Hematopoietic multipotent progenitor cell treated with erythropoietin and hydrocortisone succinate and interleukin-3 and kit ligand, for 15 days (in vitro differentiated cells): Measurements from ENCODE around the gene ZNF831.

Experiments used
- DNase-seq: peaks from one replicate; pipeline ENCODE4 v3.0.0-alpha.2; 2015; ENCODE audit warnings: low spot score

ZNF831 gene

DNA sequence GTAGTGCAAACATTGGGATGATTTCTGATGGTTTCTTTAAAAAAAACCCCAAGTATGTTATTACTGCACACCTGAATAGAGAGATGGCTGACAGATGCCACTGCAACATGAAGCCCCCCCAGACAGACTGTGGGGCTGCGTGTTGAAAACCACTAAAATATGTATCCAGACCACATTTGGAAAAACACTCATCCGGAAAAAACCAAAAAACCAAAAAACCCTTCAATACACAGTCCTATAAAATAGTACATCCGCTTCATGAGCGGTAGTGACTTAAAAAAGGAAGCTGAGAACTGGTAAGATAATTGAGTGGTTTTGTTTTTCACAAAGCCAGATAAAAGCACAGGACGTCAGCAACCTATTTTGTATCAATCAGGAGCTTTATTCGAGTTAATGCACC, 89.7 kb downstream of the ZNF831 start:
- DNase-seq: no peak

DNA sequence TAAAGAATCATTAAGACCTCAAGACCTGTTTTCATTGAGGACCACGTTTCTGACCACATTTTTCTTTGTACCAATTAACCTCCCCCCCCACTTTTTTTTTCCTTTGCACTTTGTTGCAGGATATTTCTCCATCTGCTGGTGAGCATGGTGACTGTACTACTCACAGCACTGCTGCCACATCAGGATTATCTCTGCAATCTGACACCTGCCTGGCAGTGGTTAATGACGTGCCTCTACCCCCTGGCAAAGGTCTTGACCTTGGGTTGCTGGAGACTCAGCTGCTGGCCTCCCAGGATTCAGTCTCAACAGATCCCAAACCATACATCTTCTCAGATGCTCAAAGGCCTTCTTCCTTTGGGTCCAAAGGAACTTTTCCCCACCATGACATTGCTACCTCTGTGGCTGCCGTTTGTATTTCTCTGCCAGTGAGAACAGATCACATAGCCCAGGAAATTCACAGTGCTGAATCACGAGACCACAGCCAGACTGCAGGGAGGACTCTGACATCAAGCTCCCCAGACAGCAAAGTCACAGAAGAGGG, 90.2 kb downstream of the ZNF831 start:
- no peak for DNase-seq

DNA sequence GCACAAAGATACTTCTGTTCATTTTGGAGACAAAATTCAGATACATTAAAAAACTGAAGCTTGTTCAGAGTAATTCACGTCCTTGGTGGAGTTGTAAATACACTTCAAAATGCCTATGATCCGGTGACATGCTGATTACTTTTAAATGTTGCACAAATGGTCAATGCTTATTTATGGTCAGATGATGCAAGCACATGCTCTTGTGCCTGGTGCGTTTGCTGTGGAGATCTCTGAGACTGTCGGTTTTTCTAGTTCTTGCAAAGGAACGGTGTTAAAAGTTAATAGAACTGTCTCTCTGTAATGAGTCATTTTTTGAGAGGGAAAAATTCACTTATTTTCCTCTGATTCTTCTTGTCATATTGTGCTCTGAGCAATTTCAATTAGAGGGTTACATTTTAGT, 91.6 kb downstream of the ZNF831 start:
- DNase-seq: no peak

DNA sequence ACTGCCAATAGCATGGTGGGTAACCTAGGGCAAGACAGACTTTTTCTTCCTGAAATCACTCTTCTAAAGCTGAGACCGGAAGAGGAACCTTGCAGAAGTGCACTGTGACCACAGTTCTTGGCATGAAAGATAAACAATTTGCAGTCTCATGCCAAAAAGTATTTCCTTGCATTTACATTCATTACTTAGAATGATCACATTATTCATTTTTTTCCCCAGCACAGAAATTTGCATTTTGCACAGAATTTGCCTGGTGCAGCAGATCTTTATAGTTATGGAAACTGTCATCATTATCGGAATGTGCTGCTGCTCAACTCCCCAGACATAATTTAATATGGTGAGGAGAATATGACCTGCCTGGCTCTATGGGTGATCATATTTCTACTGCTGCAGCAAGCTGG, 94.6 kb downstream of the ZNF831 start:
- no peak for DNase-seq

DNA sequence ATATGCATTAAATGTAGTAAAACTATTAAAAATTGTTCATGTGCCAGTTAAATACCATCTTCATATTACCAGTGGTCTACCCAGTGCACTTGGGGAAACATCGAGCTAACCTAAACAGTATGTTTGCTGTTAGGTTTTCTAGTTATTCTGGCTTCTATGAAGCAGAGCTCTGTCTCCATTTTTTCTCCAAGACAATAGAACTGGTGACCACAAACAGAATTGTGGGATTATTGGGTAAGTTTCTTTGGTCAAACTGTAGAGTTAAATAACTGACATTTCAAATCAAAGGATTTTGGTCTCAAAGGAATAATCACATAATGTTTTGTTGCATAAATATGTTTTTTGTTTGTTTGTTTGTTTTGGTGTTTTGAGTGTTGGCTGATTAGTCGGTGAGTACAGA, 96.3 kb downstream of the ZNF831 start:
- DNase-seq: no peak

DNA sequence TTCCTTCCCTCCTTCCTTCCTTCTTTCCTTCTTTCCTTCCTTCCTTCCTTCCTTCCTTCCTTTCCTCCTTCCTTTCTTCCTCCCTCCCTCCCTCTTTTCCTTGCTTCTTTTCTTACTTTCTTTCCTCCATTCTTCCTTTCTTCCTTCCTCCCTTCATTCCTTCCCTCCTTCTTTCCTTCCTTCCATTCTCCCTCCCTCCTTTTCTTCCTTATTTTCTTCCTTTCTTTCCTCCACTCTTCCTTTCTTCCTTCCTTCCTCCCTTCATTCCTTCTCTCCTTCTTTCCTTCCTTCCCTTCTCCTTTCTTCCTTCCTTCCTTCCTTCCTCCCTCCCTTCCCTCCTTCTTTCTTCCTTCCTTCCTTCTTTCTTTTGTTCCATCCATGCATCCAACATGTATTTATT, 101.7 kb downstream of the ZNF831 start:
- no peak for DNase-seq

DNA sequence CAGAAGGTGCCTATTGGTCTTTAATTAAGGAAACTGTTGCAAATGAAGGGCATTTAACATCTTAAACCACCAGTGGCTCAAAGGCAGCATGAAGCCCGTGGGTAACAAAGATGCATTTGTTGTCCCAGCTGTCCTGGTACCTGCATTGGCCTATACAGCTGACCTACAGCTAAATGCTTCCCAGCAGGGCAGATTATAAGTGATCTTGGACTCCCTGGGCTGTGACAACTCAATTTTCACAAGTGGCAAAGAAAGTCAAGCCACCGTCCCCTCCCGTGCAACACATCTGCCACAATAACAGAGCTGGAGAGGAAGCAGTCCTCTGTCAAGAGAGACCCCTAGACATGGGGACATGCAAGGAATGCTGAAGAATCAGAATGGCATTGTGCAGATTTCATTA, 105.2 kb downstream of the ZNF831 start:
- no peak for DNase-seq

DNA sequence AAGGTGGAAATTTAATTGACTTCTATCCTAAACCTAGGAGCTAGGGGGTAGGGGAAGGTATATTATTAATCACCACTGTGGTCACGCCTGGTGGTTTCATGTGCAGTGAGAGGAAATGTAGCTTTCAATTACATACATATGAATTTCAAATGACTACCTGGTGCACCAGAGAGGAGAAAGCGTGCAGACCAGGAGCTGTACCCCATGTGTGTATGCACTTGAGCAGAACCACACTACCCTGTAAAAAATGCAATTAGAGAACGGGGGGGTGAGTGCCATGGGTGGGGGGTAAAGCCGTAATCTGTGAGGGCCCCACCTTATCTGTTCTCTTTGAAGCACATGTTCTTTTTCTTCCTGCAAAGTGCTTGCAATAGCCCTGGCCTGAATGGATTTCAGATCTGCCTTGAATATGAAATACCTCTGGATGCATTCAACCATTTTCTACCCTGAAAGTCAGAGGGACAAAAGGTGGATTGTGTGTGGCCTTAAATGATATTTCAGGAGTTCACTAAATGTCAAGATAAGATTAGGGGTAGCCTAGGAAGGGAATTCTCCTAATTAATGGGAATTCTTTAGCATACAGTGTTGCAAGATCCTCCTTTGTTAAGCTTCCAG, 105.9 kb downstream of the ZNF831 start:
- DNase-seq: no peak

DNA sequence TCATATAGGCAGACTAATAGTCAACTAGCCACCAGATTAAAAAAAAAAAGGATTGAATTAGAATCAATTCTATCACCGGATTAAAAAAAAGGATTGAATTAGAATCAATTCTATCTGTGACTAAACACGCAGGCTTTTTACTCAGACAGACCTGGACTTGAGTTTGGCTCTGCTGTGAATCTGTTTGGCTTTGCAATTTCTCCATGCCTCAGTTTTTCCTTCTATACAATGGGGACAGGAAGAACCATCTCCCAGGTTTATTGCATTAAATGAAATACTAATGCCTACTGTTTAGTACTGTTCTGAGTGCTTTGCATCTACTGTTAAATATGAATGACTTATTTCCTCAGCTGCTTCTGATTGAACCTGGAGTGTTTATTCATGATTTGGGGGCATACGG, 106.8 kb downstream of the ZNF831 start:
- DNase-seq: no peak

DNA sequence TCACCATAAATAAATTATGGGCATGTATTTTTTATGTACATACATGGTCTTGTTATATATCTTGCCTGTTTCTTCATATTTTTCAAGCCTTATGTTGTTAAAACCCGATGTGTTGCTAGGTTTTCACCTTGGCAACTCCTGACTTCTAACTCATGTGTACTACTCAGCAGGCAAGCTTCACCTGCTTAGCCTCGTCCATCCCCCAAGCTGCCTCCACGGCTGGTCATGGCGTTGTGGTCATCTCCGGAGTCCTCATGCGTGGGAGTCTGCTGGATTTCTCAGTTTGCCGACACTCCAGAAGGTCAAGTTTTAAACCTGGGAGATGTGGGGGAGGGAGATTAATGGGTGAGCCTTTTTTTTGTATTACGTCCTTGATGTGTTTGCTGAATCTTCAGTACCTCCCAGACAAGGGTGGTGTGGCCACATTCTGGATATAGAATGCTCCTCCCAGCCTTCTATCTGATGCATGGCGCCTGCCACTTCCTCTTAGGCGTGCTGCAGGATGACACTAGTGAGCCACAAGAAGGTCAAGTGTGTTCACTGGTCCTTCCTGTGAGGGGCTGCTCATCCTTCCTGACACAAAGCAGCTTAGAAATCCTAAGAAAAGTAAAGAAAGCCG, 110.2 kb downstream of the ZNF831 start:
- no peak for DNase-seq

DNA sequence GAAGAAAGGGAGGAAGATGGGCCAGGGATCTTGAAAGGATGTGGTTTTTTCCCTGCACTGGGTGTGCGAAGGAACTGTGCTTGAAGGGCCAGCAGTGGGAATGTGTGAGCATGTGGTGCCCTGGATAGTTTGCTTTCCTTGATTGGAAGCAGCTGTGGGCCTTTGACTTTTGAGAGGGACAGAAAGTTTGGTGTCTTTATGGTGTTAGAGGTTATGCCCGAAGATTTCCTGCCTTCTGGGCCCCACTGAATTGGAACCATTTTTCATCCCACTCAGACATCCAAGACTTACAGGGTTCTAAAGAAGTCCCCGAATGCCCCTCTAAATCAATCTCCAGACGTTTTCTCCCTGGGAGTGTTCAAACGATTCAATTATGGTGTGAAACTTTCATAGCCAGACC, 113.3 kb downstream of the ZNF831 start:
- DNase-seq: no peak

DNA sequence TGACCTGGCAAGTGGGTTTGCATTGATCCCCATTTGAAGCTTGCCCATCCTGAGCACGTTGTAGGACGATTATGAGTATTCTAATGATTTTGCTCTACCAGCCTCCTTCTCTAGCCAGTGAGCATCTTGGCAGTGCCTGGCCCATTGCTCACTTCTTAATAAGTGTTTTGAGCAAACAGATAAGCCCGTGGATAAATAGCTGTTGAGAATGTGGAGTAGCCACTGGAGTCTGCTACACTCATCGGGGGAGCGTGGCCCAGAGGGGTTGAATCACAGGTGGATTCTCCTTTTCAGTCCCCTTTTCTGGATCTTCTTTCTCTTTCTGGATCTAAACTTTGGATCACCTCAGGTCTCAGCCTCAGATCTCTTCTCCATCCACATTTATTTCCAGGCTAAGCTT, 120.8 kb downstream of the ZNF831 start:
- no peak for DNase-seq

DNA sequence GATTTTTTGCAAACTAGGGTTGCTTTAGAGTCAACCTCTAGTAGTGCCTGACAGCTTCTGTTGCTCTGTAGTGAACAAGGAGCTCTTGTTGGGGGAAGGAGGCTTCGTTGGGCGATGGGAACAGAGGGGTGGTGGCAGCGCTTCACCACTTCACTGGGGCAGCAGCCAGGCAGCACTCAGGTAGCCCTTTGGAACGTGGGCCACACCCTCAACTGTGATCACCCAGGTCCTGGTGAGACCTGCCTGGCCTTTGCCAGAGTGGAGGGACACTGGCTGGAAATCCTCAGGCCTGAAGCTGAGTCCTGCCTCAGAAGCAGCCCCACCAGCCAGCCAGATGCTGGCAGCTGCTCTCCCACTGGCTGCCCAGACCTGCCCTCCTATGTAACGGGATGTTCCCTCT, 126.4 kb downstream of the ZNF831 start:
- DNase-seq: no peak

DNA sequence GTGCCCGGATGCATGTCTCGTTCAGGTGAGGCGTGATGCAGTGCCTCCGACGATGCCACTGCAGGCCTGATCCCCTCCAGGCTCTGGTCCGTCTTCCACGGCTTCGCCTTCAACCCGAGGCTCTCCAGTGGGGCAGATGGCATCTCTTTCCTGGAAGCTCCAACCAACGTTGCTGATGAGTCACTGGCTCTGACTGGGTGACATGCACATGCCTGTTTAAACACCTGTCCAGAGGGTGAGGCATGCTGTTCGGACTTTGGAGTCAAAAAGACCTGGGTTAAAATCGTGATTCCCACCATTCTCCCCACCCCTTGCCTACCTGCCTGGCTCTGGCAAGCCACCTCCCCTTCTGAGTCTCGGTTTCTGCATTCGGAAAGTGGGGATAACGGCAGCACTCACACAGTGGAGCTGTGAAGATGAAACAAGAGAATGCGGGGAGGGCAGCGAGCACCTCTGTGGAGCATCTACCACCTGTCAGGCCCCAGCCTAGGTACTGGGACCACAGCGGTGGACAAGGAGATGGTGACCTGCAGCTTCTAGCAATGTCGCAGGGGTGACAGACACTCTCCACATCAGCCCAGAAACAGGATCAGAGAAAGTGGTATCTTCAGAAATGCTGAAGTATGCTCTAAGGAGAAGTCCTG, 128.2 kb downstream of the ZNF831 start:
- DNase-seq: no peak

DNA sequence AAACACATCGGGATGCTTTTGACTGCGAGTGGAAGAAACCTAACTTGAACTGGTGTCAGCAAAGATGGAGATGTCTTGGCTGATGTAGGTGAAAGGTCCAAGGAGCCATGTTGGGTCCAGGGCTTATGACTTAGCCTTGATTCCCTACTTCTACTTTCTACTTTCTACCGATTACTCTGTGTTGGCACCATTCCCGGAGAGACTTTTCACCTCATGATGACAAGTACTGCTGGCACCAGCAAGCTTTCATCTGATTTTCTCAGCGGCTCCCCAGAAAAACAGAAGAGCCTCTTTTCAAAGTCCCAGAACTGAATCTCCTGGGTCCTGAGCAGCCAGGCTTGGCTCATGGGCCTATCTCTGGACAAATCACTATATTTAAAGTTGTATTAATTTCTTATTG, 131.9 kb downstream of the ZNF831 start:
- DNase-seq: no peak

DNA sequence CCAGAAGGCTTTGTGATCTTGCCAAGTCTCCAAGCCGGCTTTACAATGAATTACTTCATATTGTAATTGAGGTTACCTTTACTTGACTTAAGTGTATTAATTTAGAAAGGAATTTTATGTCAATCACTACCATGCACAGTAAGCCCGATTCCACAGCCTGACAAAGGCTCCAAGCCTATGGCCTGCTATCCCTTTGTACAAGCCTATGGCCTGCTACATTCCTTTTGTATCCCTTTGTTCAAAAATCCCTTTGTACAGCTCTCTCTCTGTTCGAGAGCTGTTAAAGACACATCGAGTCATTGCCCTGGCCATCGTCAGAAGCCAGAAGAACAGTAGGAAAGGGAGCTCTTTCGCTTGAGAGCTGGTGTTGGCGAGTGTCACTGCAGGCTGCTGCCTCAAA, 134.1 kb downstream of the ZNF831 start:
- DNase-seq: no peak

DNA sequence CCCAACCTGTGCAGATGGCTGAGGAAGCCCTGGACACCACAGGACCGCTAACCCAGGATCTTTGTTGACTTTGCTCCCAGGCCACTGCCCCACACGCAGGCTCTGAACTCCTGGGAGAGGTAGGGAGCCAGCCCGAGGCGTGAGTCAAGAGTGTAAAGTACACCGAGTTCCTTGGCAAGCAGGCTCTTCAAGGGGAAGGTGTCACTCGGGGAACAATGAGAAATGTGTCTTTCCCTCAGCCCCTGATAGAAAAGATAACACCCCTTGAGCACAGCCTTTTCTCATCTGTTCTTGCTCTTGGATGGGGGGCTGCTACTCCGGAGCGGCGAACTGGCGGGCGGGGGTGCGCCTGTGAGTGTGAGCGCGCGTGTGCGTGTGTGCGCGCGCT, 136.3 kb downstream of the ZNF831 start:
- no peak for DNase-seq

DNA sequence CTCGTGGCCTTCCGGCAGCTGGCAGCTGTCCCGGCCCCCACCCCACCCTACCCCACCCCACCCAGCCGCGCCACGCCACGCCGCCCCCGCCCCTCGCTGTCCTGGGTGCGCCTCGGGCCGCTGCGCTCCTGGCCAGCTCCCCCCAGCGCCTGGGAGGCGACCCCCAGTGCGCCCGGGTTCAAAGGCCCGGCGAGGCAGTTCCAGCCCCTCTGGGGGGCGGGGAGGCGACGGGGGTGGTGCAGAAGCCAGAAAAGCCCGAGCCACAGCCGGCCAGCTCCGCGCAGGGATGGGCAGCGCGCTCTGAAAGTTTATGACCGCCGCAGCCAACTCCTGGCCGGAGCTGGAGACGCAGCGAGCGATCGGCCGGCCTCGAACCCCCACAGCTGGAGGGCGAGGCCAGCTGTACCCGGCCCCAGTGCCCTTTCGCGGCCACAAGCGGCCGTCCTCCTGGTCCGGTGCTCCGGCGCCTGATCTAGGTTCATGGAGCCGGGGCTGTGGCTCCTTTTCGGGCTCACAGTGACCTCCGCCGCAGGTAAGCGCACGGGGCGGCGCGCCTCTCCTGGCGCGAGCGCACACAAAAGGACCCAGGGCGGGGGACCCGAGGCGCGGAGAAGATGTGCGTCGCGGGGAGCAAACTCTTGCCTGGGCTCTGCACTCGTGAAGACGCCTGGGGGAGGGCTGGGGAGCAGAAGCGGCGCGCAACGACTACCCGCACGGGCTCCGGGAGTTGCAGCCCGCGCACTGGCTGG, 136.9 kb downstream of the ZNF831 start, which contains the start of gene EDN3:
TSS of gene EDN3 (plus strand) at position 279 of the 749 bp plus-strand sequence. CDS start at position 481, 202 bp downstream.
- DNase-seq: no peak

DNA sequence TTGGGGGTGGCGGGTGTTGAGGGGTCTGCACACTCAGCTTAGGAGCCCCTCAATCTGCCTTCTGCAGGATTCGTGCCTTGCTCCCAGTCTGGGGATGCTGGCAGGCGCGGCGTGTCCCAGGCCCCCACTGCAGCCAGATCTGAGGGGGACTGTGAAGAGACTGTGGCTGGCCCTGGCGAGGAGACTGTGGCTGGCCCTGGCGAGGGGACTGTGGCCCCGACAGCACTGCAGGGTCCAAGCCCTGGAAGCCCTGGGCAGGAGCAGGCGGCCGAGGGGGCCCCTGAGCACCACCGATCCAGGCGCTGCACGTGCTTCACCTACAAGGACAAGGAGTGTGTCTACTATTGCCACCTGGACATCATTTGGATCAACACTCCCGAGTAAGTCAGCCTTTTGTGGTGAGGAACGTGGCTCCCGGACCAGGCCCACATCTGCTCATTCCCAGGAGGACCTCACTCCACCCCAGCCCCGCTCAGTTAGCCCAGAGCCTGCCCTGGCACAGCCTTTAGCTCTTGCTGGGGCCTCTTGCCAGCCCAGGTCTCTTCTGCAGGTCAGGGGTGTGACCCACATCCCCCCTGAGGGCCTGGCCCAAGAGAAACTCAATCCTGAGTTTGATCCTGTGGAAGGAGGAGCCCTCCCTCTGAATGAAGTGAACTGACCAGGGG, 137.9 kb downstream of the ZNF831 start:
- no peak for DNase-seq

DNA sequence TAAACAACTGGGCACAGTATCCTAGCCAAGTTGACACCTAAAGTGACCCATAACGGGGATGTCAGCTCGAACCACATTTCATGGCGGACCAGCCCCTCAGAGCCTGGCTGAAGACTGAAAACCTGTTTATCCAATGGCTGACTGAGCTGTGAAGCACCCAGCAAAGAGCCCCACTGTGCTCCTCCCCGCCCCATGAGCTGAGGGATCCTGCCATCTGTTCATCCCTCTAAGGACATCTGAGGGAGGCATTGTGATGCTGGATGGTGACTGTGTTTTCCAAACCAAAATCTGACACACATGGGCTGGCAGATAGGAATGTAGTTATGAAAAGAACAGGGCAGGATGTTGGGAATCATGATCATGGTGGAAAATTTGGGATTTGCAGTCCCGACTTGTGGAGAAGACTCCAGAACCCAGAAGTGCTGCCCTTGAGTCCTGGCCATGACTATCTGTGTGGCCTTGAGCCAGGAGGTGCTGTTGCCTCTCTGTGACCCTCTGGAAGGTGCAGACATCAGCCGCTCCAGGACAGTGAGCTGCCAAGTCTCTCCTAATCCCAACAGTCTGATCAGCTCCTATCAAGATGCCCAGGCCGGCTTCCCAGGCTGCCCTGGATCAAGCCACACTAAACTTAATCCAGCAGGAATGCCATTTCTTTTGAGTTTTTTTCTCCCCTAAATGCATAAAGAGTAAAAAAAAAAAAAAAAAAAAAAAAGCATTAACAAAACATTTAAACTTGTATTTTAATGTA, 142.5 kb downstream of the ZNF831 start:
- DNase-seq: no peak

DNA sequence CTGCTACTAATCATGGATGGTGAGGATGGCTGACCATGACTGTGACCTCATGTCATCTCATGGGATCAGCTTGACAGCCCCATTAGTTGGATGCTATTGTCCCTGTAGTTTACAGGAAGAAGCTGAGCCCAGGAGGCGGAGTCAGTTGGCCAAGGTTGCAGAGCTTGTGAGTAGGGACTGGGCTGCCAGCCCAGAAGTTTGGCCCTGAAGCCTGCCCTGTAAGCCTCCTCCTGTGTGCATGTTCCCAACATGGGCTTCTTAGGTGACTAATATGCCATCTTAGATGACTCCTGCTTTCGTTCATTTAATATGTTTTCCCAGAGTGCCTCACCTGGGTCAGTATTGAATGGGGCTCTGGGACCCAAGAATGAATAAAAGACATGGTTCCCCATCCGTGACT, 143.6 kb downstream of the ZNF831 start:
- no peak for DNase-seq
